ENCODE data around the gene PAK6. TPM values are rescaled to one million over a fixed set of nuclear protein-coding genes. Genes with fewer than 3 reads are reported as not detected.

The PAK6 gene
- polyA plus RNA-seq, 1 donor (not counting 4 experiments of a cell fraction or from before 2014, with no cell fraction given), result 11.5 TPM

- H3K4me2 ChIP-seq (ENCODE audit: control insufficient read depth, extremely low read depth, insufficient read depth, low read depth, low read length), result no peak overlapping the region
- no peak for DNase-seq (ENCODE audit: low read depth, low spot score)
- H3K36me3 ChIP-seq (ENCODE audit: control insufficient read depth in 2 of 2, extremely low read depth in 1 of 2, insufficient read depth in 2 of 2, low read length in 2 of 2), result no peaks in the 10 kb centered on the region
- peaks cover 7% of the 10 kb centered on the region for H3K4me1 ChIP-seq (ENCODE audit: control insufficient read depth, extremely low read depth, insufficient read depth, low read length)
- H3K27me3 ChIP-seq (ENCODE audit: control insufficient read depth, extremely low read depth, insufficient read depth, low read length), result peaks cover 43% of the 10 kb centered on the region
- H2AFZ ChIP-seq (ENCODE audit: control insufficient read depth, low read length), result no peak overlapping the region
- no peaks in the 10 kb centered on the region for H3K79me2 ChIP-seq (ENCODE audit: control insufficient read depth, insufficient read depth, low read length)
- no peaks in the 10 kb centered on the region for H4K20me1 ChIP-seq (ENCODE audit: control insufficient read depth, extremely low read depth, insufficient read depth, low read length)
- no peak overlapping the region for H3K4me3 ChIP-seq (ENCODE audit: control insufficient read depth in 2 of 3, extremely low read depth in 1 of 3, insufficient read depth in 2 of 3, low read depth in 1 of 3, low read length in 3 of 3)
- no peak overlapping the region for H3K9ac ChIP-seq (ENCODE audit: control insufficient read depth, extremely low read depth, insufficient read depth, low read length)
- dilution Hi-C loops (cut with MboI; ENCODE audit: extremely low pct_ligation_motif_present, low sequenced_read_pairs), result no loop called here
- TF ChIP-seq EZH2 (IDR thresholded peaks at IDR 0.05; ENCODE audit: low read length) (no peak), CTCF (optimal IDR thresholded peaks at IDR 0.05 in 1 of 3, IDR thresholded peaks at IDR 0.05 in 1 of 3, conservative IDR thresholded peaks at IDR 0.05 in 1 of 3; ENCODE audit: extremely low read depth in 1 of 3, insufficient read depth in 2 of 3, low read length in 3 of 3) (no peak)
- no peaks in the 10 kb centered on the region for H3K9me1 ChIP-seq (ENCODE audit: control insufficient read depth, extremely low read depth, insufficient read depth, low read length)
- H3K27ac ChIP-seq (ENCODE audit: control insufficient read depth, insufficient read depth, low read length), result no peak overlapping the region
- no peak for FAIRE-seq
- H3K9me3 ChIP-seq (ENCODE audit: control insufficient read depth, low read depth, low read length), result no peaks in the 10 kb centered on the region
Measured at GRCh38 chr15:40290545-40290917, 51.7 kb downstream of the PAK6 start.

GRCh38 chr15:40290918-40291574 is 52.2 kb downstream of the PAK6 start:
- no peak overlapping the region for H3K27ac ChIP-seq (ENCODE audit: control insufficient read depth, insufficient read depth, low read length)
- peaks cover 43% of the 10 kb centered on the region for H3K27me3 ChIP-seq (ENCODE audit: control insufficient read depth, extremely low read depth, insufficient read depth, low read length)
- H2AFZ ChIP-seq (ENCODE audit: control insufficient read depth, low read length), result peak overlapping the region; percentile 57
- H3K36me3 ChIP-seq (ENCODE audit: control insufficient read depth in 2 of 2, extremely low read depth in 1 of 2, insufficient read depth in 2 of 2, low read length in 2 of 2), result no peaks in the 10 kb centered on the region
- H3K4me2 ChIP-seq (ENCODE audit: control insufficient read depth, extremely low read depth, insufficient read depth, low read depth, low read length), result peak overlapping the region; percentile 49
- FAIRE-seq (no peak), DNase-seq (ENCODE audit: low read depth, low spot score) (no peak)
- H4K20me1 ChIP-seq (ENCODE audit: control insufficient read depth, extremely low read depth, insufficient read depth, low read length), result no peaks in the 10 kb centered on the region
- dilution Hi-C loops (cut with MboI; ENCODE audit: extremely low pct_ligation_motif_present, low sequenced_read_pairs), result no loop called here
- peaks cover 2% of the 10 kb centered on the region for H3K4me1 ChIP-seq (ENCODE audit: control insufficient read depth, extremely low read depth, insufficient read depth, low read length)
- TF ChIP-seq EZH2 (IDR thresholded peaks at IDR 0.05; ENCODE audit: low read length), result no peak
- no peak for TF ChIP-seq CTCF (optimal IDR thresholded peaks at IDR 0.05 in 1 of 3, IDR thresholded peaks at IDR 0.05 in 1 of 3, conservative IDR thresholded peaks at IDR 0.05 in 1 of 3; ENCODE audit: extremely low read depth in 1 of 3, insufficient read depth in 2 of 3, low read length in 3 of 3)
- H3K4me3 ChIP-seq (ENCODE audit: control insufficient read depth in 2 of 3, extremely low read depth in 1 of 3, insufficient read depth in 2 of 3, low read depth in 1 of 3, low read length in 3 of 3), result peak overlapping the region; percentile 11 to 44 (median 25)
- H3K9me1 ChIP-seq (ENCODE audit: control insufficient read depth, extremely low read depth, insufficient read depth, low read length), result no peaks in the 10 kb centered on the region
- H3K79me2 ChIP-seq (ENCODE audit: control insufficient read depth, insufficient read depth, low read length), result no peaks in the 10 kb centered on the region
- H3K9ac ChIP-seq (ENCODE audit: control insufficient read depth, extremely low read depth, insufficient read depth, low read length), result no peak overlapping the region
- H3K9me3 ChIP-seq (ENCODE audit: control insufficient read depth, low read depth, low read length), result no peaks in the 10 kb centered on the region

Data from keratinocyte (primary cell).